HG03520 (cell line): ENCODE results near the gene GAK.

ENCODE experiments used
- ATAC-seq: cut with Tn5 transposase; IDR thresholded peaks from one replicate; pipeline ENCODE4 v1.9.1; 2021; ENCODE audit warnings: mild to moderate bottlenecking, moderate library complexity; ENCODE audit not compliant: unreplicated experiment

Gene GAK

DNA sequence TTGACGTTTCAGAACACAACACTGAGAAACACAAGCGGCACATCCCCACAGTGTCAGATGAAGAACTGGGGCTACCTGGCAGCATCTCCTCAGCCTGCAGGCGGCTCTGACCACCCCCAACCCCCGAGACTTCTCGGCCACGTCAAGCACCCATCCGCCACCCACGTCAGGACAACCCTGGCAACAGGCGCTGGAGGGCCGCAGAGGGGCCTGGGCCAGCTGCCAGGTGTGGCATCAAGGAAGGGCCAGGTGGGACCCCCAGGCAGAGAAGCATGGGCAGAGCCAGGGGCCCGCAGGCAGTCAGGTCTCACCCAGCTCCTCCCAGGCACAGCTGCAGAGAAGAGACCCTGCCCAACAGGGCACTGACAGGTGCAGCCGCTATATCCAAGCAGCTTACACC is 22.3 kb downstream of the GAK start:
- ATAC-seq: no peak

DNA sequence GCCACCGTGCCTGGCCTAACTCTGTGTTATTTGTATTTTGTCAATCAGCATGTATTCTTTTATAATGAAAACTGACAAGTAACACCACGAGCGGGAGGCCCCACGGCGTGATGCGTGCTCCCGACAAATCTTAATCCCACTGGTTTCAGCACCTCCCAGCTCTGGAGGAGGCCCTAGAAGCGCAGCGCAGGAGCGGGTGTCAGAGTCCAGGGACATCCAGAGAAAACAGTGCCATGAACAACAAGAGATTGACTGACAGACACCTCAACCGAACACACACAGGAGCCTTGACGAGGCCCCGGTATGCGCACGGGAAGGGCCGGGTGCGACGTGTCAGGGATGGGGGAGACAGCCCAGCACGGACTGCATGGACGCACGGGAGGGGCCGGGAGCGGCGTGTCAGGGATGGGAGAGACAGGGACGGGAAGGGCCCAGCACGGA is 23.0 kb downstream of the GAK start:
- ATAC-seq: no peak

DNA sequence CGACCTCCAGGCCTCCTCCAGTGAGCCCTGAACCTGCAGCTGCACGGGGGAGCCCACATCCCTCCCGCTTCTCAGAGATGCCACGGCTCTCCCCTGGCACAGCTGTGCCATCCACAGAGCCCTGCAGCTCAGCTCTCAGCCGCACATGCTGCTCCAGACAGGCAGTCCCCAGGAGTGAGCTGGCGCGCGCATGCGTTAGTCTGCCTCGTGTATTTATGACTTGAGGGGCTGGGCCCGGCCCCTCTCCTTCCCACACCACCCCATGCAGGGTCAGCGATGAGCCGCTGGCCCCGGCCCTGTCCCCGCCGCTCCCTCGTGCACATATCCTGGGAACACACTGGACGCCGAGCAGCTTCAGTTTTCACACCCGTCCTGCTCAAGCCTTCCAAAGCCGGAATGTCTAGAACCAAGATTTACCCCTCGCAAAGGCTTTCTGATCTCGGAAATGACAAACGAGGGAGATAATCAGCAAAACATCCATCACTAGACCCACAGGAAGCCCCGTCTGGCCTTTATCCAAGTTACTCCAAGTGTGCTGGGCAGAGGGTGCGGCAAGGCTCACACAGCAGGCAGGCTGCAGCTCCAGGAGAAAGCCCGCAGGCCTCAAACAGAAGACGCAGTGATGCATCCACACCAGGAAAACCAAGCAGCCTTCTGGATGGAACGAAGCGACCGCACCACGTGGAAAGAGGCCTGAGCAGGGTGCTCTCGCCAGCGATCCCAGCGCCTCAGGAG is 24.3 kb downstream of the GAK start:
- no peak for ATAC-seq

DNA sequence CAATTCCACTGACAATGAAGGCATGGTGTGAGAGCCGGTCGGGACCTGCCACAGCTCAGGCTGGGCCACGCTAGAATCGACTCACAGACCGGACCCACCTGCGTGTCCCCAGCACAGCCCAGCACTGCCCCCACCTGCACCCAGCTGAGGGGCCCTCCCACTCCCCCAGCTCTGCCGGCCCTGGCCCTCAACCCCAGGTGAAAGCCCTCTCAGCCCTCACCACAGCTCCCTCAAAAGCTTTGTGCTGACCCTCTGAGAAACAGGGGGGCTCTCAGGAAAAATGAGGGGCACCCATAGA is 25.1 kb downstream of the GAK start:
- ATAC-seq: no peak

DNA sequence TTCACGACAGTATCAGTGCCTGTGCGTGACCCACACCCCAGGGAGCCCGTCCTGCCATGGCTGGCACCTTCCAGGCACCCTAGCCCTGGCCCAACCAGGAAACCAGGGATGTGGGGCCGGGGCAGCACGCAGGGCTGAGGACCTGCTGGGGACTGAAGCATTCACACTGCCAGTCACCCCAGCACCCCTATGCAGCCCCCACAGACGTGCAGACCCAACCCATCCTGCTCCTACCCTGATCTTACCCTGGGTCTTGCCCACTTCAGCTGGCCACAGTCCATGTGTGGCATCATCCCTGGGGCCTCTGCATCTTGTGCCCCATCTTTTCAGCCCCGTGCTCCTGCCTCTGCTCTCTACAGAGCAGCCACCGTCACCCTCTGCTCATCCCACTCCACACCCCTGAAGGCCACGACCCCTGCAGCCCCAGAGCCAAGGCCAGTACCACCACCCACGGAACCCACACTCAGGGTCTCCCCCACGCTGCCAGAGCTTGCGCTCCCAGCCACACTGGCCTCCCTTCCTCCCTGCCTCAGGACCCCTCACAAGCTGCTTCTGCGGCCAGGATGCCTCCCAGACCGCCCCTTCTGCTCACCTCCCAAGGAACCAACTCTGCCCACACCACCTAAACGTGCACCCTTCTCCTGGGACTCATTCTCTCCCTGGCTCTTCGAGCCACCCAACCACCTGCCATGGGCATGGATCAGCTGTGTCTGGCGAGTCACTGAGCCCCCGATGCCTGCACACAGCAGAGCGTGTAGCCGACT is 25.6 kb downstream of the GAK start:
- ATAC-seq: no peak

DNA sequence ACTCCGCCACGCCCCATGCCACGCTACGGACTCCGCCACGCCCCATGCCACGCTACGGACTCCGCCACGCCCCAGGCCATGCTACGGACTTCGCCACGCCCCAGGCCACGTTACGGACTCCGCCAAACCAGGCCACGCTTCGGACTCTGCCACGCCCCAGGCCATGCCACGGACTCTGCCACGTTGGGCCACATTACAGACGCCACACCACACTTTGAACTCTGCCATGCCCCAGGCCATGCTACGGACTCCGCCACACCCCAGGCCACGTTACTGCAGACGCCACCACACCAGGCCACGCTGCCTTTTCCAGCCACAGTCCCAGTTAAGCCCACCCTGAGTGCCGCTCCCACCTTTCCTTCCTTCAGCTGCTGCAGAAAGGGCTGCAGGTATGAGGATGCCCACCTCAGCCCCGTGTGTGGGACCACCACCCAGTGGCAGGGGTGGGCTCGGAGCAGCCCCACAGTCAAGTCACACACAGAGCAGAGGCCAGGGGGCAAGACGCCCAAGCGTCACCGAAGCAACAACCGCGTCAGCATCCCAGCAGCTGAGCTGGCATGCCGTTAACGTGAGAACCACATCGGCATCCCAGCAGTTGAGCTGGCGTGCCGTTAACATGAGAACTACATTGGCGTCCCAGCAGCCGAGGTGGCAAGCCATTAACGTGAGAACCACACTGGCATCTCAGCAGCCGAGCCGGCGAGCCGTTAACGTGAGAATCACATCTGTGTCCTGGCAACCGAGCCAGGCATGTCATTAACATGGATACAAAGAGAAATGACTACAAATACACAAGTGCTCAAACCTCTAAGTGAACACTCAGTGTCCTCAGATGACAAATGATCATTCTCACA is 26.4 kb downstream of the GAK start:
- ATAC-seq: no peak

DNA sequence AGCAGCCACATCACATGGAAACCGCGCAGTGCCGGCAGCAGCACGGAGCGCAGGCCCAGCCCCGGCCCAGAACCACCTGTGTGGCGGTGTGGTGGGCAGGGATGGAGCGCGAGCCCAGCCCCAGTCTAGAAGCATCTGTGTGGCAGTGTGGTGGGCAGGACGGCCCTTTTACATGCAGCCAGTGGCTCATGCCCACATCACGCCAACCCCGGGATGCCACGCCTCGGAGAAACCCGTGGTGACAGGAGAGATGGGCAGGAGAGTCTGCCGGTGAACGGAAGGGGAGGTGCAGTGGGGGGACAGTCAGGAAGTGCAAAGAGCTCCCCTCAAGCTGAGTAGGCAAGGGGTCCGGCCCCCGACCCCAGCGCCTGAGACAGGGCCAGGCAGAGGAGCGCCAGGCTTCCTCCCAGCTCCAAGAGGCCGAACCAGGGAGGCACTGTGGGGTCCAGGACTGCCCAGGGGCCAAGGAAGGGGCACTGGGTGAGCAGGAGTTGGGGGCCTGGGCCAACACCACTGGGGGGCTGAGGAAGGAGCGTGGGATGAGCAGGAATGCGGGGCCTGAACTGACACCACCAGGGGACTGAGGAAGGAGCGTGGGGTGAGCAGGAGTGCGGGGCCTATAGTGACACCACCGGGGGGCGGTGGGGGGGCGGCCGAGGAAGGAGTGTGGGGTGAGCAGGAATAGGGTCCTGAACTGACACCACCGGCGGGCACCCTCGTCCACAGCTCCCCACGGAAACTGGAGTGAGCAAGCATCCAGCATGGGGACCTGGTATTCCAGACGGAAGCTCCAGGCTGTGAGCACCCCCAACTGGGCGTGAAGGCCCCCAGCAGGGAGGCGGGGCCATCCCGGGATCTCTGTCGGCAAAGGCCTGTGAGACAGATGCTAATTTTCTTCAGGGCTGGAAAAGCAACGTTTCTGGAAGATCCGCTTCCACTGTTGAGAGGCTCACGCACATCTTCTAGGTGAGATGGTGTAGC is 28.8 kb downstream of the GAK start:
- no peak for ATAC-seq

DNA sequence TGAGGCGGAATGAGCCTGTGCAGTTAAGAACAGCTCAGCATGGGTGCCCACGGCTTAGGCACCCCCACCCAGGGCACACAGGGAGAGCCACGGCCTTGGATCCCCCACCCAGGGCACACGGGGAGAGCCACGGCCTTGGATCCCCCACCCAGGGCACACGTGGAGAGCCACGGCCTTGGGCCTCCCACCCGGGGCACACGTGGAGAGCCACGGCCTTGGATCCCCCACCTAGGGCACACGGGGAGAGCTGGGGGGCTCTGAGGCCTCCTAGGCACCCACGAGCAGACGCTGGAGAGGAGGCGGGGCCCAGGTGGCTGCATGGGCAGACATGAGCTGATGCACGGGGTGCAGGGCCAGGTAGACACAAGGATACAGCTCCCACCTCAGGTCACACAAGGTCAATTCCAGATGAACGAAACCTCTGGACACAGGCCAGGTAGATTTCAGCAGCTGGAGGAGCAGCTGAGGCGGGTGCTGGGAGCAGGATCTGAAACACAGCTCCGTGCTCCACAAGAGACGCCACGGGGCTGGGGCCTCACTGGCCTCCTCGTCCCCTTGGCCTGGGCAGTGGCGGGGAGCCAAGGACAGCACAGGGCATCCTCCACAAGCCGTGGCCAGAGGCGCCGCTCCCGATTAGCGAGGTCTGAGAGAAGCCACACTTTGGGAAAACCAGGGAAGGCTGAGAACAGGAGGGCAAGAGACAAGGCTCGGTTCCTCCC is 30.8 kb downstream of the GAK start:
- ATAC-seq: no peak

DNA sequence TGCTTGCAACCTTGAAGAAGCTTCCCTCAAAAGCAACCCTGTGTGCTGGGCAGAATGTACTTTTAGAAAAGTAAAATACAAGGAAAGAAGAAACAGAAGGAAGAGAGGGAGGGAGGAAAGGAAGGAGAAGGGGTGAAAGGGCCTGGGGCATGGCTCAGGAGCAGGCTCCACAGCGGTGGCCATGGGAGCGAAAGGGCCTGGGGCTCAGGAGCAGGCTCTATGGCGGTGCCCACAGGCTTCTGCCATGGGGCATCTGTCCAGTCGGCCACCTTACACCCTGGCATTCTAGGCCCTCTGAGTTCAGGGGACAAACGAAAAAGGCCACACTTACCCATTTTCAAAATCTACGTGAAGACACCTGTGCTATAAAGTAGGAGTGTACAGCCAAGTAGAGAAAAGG is 31.4 kb downstream of the GAK start:
- ATAC-seq: no peak

DNA sequence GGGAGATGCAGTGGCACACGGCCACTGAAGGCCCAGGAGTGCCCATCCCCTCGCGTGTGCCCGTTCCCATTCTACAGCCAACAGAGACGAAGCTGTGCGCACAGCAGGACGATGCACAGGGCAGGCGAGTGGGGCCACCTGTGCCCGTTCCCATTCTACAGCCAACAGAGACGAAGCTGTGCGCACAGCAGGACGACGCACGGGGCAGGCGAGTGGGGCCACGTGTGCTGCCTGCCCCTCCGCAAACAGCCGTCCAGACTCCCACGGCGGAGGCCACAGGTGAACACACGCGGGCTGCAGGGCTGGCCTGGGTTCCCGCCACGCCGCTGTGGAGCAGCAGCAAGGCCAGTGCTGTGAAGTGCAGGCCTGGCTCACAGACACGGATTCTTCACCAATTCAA is 32.0 kb downstream of the GAK start:
- ATAC-seq: no peak

DNA sequence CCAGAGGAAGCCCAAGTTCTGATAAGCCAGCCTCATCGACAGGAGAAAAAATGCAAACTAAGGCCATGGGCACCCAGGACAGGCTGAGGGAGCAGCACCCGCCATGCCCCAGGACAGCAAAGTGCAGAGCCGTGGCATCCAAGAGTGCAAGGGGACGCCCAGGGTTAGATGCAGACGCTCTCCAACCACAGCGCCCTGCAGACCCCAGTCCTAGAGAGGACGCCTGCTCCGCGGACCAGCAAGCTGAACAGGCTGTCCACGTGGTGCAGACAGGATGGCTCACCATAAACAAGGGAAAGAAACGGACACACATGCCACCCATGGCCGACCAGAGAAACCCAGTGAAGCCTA is 32.6 kb downstream of the GAK start:
- no peak for ATAC-seq

DNA sequence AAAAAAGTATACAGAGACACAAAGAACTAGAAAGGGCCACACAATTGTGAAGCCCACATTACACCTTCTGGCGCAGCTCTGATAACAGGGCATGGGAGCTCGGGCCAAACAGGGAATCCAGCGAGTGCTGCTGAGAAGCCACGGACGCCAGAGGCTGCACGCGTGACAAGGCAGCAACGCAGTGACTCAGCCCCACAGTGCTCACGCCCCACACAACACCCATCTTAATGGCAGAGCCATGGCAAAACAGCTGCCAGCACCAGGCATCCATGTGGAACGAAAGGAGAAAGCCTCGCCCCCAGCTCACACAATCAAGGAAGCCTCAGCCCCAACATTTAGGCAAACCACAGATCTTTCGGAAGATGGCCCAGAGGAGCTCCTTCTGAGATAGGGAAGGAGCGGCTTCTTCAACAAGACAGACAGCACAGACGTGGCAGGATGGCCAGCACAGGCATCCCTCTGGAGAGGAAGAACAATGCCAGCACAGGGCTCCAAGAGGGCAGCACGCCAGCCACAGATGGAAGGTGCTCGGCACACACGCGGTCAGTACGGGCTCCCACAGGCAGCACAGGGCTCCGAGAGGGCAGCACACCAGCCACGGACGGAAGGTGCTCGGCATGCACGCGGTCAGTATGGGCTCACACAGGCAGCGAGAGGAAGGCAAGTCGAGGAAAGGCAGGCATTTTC is 33.1 kb downstream of the GAK start:
- ATAC-seq: no peak

DNA sequence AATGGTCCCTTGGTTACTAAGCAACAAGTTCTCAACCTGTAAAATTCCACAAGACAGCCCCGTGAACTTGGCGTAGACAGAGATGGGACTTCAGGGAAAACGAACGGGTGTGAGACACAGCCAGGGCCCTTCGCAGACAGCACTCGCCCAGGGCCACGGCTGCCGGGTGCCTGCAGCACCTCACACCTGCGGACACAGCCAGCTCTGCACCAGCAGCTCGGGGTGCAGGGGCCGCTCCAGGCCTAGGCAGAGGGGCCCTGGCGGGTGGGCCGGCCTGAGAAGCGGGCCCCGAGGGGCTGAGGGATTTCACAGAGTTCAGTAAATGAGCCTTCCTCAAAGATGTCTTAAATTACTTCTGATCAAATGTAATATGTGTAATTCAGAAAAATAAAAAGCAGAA is 34.0 kb downstream of the GAK start:
- no peak for ATAC-seq

DNA sequence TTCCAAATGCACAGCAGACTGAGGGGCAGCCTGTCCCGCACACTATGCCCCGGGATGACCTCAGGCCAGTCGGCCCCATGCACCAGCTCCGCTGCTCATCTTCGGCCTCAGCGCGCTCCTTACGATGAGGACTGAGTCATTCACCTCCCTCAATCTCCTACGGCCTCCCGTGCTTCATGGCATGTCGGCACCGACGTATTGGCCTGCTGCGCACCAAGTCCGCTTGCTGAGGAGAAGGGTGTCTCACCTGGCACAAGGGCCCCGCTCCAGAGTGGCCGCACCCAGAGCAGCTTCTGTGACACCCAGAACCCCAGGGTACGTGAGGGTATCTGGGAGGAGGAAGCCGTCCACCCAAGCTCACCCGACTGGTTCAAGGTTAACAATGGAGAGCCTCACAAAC is 35.5 kb downstream of the GAK start:
- no peak for ATAC-seq

DNA sequence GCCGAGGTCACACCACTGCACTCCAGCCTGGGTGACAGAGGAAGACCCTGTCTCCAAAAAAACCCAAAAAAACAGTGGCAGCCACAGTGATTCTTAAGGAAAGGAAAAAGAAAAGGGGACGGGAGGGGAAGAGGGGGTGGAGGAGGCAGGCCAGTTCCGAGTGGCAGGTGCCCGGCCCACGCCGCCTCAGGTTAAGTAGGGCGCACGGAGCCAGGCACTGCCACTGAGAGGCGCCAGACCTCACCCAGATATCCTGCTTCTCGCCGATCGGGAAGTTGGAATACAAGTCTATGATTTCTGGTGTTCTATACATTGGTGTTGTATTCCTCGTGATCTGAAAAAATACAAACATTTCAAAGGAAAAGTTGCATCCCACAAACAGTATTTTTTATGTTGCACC is 35.9 kb downstream of the GAK start:
- no peak for ATAC-seq

DNA sequence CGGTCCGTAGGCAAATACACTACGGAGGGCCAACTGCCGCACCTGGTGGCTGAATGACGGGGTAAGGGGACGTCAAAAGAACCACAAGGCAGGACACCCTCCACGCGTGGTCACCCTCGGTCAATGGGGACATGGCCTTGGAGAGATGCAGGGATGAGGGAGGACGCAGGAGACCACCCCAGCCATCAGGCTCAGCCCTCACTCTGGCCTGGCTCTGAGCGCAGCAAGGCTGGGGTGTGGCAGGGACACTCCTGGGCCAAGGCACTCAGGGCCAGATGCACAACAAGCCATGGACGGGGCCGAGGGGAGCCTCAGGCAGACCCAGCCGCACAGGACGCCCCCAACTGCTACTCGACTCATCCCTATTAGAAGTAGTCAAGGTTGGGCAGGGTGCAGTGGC is 36.5 kb downstream of the GAK start:
- ATAC-seq: no peak

DNA sequence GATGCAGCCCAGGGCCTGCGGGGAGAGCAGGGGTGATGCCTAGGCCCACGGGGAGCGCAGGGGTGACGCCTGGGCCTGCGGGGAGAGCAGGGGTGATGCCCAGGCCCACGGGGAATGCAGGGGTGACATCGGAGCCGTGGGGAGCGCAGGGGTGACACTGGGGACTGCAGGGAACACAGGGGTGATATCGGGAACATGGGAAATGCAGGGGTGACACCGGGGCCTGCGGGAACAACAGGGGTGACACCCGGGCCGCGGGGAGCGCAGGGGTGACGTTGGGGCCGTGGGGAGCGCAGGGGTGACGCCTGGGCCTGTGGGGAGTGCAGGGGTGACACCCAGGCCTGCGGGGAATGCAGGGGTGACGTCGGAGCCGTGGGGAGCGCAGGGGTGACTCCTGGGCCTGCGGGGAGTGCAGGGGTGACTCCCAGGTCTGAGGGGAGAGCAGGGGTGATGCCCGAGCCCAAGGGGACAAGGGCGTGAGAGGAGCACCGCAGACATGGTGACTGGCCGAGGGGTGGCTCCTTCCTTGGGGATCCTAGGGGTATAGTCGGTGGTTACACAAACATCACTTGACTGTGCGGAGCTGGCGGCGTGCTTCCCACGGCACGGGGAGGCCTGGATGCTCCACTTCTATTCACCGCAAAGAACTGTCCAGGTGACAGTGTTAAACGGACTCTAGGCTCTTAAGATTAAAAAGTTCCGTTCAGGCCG is 38.0 kb downstream of the GAK start:
- no peak for ATAC-seq

DNA sequence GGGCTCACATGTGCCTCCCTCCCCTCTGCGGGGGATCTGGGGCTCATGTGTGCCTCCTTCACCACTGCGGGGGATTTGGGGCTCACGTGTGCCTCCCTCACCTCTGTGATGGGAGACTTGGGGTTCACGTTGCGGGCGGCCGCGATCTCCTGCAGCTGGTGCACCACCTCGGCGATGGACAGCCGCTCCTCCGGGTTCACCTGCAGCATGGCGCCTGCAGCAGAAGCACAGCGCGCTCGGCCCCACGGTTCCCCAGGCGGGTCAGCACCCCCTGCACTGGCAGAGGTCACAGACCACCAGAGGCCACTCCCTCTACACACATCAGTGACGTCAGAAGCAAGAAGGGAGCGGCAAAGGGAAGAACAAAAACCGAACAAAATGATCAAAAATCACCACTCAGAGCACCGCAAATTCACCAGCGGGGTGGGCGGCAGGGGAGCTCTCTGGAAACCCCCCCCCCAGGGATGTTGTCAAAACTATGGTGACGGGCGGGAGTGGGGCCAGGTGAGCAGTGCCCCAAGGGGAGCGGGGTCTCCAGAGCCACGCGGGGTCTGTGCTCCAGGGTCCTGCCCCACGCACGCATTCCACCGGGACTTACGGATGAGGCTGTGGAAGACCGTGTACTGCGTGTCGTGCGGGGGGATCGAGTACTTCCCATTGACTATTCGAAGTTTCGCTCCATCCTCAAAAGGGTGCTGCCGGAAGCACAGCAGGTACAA is 38.7 kb downstream of the GAK start:
- ATAC-seq: no peak
